GM12864 (cell line): ENCODE data around the gene HIVEP2.

ENCODE experiments used
- DNase-seq: peaks from one replicate; pipeline ENCODE4 v3.0.0-alpha.2; 2011; ENCODE audit warnings: low read depth
- H3K4me3 ChIP-seq: 2 replicates; pipeline ENCODE4 v1.5.1; 2011; ENCODE audit warnings: mild to moderate bottlenecking, low read depth, low read length, control low read depth
- CTCF ChIP-seq: IDR thresholded peaks from 2 replicates; pipeline ENCODE4 v1.5.1; 2011; ENCODE audit warnings: low read depth, mild to moderate bottlenecking, moderate library complexity, low read length, control low read depth, inconsistent platforms; ENCODE audit errors: missing control alignments

HIVEP2 gene

DNA sequence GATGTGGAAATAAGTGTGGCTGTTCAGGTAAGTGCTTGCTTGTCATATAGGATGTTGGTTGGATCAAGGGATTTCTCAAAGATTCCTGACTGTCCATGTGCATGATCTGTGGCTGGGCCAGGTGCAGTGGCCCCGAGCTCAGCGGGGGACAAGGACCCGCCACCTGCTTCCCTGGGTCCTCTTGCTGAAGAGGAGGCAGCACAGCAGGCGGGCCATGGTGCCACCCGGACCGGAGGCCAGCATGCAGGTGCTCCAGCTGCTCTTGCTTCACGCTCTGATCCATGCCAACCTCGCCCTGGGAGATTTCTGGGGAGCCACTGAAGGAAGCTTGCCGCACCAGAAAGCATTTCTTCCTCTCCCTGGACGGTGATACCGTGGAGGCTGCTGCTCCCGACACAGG, 173.8 kb downstream of the HIVEP2 start:
- H3K4me3 ChIP-seq, result no peak overlapping the region
- TF ChIP-seq CTCF, result no peak
- no peak for DNase-seq

- no peak for TF ChIP-seq CTCF
- no peak overlapping the region for H3K4me3 ChIP-seq
- DNase-seq, result no peak
Measured at GRCh38 chr6:142765306-142765705, 179.7 kb downstream of the HIVEP2 start.

DNA sequence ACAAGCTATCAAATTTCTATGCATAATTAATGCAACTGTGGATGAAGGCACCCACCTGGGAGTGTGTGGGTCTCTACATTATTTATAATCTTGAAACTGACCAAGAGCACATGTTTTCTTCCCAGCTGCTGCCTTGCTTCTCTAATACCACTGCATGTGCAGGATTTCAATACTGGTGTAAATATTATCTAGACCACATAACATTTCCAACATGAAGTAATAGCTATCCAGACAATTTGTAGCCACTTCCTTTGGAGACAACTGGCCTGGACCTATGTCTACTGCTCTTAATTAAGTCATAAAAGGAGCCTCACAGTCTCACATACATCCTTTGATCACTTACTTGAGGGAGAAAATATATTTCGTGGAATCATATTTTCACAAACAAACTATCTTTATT, 180.7 kb downstream of the HIVEP2 start:
- DNase-seq, result no peak
- no peak for TF ChIP-seq CTCF
- no peak overlapping the region for H3K4me3 ChIP-seq

DNA sequence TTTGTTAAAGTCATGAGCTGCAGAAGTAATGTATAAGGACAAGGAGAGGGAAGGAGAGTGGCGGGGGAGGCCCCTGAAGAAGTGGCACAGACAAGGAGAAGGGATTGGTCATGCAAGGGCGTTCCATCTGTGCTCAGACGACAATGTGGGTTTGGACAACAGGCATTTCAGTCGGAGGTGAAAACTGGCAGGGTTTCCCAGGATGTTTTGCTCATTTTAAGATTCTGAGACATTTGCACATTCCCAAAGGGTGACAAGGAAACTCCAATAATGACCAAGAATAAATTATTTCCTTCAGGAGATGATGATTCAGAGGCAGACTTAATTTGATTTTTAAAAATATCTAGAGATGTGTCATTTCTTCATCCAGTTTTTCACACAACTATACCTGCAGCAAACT, 181.8 kb downstream of the HIVEP2 start:
- H3K4me3 ChIP-seq, result no peak overlapping the region
- DNase-seq, result no peak
- TF ChIP-seq CTCF, result no peak

- no peak overlapping the region for H3K4me3 ChIP-seq
- no peak for DNase-seq
- TF ChIP-seq CTCF, result no peak
Measured at GRCh38 chr6:142761756-142762155, 183.2 kb downstream of the HIVEP2 start.

DNA sequence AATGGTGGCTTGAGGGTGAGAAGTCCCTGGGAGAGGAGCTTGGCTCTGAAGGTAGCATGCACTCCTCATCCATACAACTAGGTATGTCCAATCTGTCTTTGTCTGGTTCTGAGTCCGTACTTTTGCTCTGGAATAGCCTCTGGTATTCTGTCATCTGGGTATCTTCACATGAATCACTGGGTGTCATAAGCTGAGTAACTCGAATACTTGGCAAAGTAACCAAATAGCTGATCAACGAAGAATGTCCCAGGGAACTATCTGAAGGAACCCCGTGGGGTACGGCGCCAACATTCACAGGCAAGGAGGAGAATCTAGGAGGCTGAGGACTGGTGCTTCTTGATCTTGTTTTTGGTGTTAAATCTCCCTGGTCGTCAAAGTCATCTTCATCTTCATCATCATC, 184.8 kb downstream of the HIVEP2 start:
- H3K4me3 ChIP-seq, result no peak overlapping the region
- no peak for DNase-seq
- TF ChIP-seq CTCF, result no peak

DNA sequence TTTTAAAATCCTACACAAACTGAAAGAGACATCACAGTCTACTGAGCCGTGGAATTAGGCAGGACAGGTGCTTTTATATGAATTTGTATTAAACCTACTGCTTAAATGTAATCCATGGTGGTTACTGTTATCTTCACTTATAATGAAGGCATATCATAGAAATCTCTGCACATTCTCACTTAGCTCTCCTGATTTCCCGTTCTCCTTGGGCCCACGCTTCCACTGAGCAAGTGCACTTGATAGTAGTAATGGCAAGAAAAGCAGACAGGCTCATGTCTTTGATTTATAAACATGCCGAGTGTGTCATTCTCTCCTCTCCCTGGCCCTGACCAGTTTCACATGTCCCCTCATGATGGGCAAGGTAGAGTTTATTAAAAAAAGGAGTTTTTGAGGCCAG, 186.3 kb downstream of the HIVEP2 start:
- no peak overlapping the region for H3K4me3 ChIP-seq
- no peak for DNase-seq
- no peak for TF ChIP-seq CTCF
